Activated CD8-positive, alpha-beta T cell treated with anti-CD3 and anti-CD28 coated beads, Interleukin-2, amount 10 ng/mL, durations not matched to agents 7 days and 5 days (primary cell): ENCODE measurements around the gene EEF2KMT. TPM values are rescaled to one million over a fixed set of nuclear protein-coding genes. Genes with fewer than 3 reads are reported as not detected.
A peak's percentile ranks its signal among the peaks of the same experiment; 100 is the strongest.
"Not testable (repeated sequence)": the region's sequence is repeated elsewhere in the genome, so short reads cannot be mapped to it uniquely, and the experiment has no call there.

ENCODE experiments used
- ATAC-seq: fragments of 150-1000 bp; cut with Tn5 transposase; one replicate; pipeline ENCODE4 v1.10.0; 2021; ENCODE audit warnings: moderate library complexity
- CTCF ChIA-PET: fragments of 350-600 bp; sonication (Branson Sonifier 250); formaldehyde crosslinking; loops from one replicate; lab custom pipeline; 2021; ENCODE audit warnings: antibody characterized with exemption; lab: Charles Lee
- POLR2A ChIA-PET: fragments of 350-600 bp; sonication (Branson Sonifier 250); formaldehyde crosslinking; loops from one replicate; lab custom pipeline; 2021; ENCODE audit warnings: antibody characterized with exemption; lab: Charles Lee
- DNase-seq: peaks from one replicate; pipeline ENCODE4 v3.0.0-alpha.2; 2020
- H3K27ac Mint-ChIP-seq: one replicate; pipeline ENCODE4 v1.8.0; 2021; ENCODE audit warnings: mild to moderate bottlenecking, mixed read lengths
- H3K27me3 Mint-ChIP-seq: one replicate; pipeline ENCODE4 v1.8.0; 2021; ENCODE audit warnings: low read depth, mixed read lengths
- H3K36me3 Mint-ChIP-seq: one replicate; pipeline ENCODE4 v1.8.0; 2021; ENCODE audit warnings: low read depth, mixed read lengths
- H3K4me1 Mint-ChIP-seq: one replicate; pipeline ENCODE4 v1.8.0; 2021; ENCODE audit warnings: low read depth, mixed read lengths
- H3K4me3 Mint-ChIP-seq: one replicate; pipeline ENCODE4 v1.8.0; 2021; ENCODE audit warnings: mild to moderate bottlenecking, mixed read lengths
- H3K9me3 Mint-ChIP-seq: one replicate; pipeline ENCODE4 v1.8.0; 2022; ENCODE audit warnings: mixed read lengths; ENCODE audit not compliant: insufficient read depth
- total RNA-seq, 2 experiments: library from RNA; stranded (reverse); gene quantifications; one replicate each; pipeline ENCODE4 v1.2.3, GENCODE V29; 2021

The EEF2KMT gene, protein sequence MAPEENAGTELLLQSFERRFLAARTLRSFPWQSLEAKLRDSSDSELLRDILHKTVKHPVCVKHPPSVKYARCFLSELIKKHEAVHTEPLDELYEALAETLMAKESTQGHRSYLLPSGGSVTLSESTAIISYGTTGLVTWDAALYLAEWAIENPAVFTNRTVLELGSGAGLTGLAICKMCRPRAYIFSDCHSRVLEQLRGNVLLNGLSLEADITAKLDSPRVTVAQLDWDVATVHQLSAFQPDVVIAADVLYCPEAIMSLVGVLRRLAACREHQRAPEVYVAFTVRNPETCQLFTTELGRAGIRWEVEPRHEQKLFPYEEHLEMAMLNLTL
- total RNA-seq = 10 to 100 TPM; 11.2 to 11.5 TPM

DNA sequence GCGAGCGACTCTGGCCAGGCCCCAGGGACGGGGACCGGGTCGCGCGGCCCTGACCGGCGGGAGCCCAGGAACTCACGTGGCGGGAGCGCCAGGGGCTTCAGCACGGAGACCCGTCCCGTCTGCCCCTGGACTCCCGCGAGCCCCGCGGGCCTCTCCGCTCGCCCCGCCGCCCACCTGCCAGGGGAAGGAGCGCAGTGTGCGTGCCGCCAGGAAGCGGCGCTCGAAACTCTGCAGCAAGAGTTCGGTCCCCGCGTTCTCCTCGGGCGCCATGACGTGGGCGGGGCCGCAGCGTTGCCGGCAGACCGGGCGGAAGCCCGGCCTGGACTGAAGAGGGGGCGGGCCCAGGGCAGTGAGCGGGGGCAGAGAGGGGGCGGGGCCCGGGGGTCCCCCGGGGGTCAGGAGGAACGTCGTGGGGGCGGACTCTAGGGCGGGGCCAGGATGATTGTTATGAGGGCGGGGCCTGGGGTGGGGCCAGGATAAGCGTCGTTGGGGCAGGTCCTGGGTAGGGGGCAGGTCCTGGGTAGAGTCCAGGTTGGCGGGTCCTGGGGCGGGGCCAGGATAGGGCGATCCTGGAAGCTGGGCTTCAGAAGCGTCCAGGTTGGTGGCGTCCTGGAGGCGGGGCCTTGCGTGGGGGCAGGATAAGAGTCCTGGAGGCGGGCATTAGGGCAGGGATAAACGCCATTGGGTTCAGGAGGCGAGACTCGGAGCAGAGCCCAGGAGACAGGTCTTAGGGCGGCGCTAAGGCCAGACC is at the start of gene EEF2KMT:
EEF2KMT (minus strand) TSS at position 326 of the 751 bp plus-strand sequence; CDS start at position 270, 56 bp downstream.
- Mint-ChIP-seq H3K27me3 (peaks cover 11% of the 10 kb centered on the region), H3K4me3 (peak within 1 kb of the TSS; percentile 86), H3K4me1 (peaks cover 23% of the 10 kb centered on the region), H3K27ac (peak within 1 kb of the TSS; percentile 96)
- ATAC-seq (peak; percentile 100), DNase-seq (peak; percentile 98)
- POLR2A ChIA-PET = interaction anchor here (1.1 kb wide), 1 partner anchor 66 kb away, joined by 4 read pairs; no protein-coding TSS in a partner anchor
- CTCF ChIA-PET = interaction anchor here (0.7 to 1.0 kb wide), 2 partner anchors 13 to 25 kb away, joined by 3 read pairs; no protein-coding TSS in a partner anchor
- H3K36me3 Mint-ChIP-seq, H3K9me3 Mint-ChIP-seq: not testable (repeated sequence)

DNA sequence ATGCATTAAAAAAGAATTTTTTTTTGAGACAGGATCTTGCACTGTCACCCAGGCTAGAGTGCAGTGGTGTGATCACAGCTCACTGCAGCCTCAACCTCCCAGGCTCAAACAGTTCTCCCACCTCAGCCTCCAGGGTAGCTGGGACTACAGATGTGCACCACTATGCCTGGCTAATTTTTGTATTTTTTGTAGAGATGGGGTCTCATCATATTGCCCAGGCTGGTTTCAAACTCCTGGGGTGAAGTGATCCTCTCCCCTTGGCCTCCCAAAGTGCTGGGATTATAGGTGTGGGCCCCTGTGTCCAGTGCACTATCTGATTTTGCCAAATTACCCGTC is 47.0 kb upstream of the EEF2KMT start:
- POLR2A ChIA-PET, CTCF ChIA-PET, DNase-seq, H3K4me3 Mint-ChIP-seq, ATAC-seq, H3K36me3 Mint-ChIP-seq, H3K9me3 Mint-ChIP-seq, H3K27me3 Mint-ChIP-seq, H3K4me1 Mint-ChIP-seq, H3K27ac Mint-ChIP-seq: not testable (repeated sequence)

DNA sequence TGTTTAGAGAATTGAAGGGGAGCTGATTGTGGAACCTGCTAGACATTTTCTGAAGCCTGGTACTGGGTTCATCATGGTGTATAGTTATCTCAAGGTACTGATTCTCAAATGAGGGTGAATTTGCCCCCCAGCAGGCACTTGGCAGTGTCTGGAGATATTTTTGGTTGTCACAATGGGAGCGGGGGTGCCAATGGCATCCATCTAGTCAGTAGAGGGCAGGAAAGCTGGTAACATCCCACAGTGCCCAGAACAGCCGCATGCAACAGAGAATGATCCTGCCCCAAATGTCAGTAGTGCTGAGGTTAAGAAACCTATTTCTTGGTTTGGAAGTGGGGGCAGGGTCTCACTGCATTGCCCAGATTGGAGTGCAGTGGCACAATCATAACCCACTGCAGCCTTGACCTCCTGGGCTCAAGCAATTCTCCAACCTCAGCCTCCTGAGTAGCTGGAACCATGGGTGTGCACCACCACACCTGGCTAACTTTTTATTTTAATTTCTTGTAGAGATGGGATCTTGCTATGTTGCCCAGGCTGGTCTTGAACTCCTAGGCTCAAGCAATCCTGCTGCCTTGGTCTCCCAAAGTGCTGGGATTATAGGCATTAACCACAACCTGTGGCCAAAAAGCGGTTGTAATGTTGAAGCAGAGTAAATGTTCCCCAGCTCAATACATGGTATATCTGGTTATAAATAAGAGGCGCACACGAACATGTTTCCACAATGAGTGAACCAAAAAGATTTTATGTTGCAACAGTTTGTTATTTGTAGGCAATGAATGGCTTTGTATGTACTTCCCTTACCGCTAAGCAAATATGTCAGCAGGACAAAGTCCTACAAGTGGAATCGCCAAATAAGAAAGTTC is 46.4 kb upstream of the EEF2KMT start:
- DNase-seq (no peak), ATAC-seq (no peak)
- Mint-ChIP-seq H3K36me3 (no peaks in the 10 kb centered on the region), H3K4me3 (no peak overlapping the region), H3K27ac (no peak overlapping the region), H3K27me3 (no peaks in the 10 kb centered on the region), H3K9me3 (no peaks in the 10 kb centered on the region), H3K4me1 (no peaks in the 10 kb centered on the region)
- POLR2A ChIA-PET = no interaction called here
- CTCF ChIA-PET = no interaction called here

DNA sequence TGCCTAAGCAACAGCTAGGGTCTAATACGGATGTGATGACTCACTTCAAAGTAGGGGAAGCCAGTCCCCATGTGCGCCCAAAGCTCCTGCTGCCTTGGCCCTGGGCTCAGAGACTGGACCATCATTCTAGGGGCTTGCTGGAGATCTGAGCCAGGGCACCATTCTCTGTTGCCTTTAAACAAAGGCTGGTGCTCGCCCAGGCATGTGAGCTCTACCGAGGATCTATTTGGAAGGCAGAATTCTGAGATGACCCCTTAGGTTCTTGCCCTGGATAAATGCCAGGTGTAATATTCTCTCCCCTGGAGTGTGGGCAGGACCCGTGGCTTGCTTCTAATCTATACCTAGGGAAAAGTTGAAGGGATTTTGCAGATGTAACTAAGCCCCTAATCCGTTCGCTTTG is 42.6 kb upstream of the EEF2KMT start:
- H3K27me3 Mint-ChIP-seq, CTCF ChIA-PET: not testable (repeated sequence)

DNA sequence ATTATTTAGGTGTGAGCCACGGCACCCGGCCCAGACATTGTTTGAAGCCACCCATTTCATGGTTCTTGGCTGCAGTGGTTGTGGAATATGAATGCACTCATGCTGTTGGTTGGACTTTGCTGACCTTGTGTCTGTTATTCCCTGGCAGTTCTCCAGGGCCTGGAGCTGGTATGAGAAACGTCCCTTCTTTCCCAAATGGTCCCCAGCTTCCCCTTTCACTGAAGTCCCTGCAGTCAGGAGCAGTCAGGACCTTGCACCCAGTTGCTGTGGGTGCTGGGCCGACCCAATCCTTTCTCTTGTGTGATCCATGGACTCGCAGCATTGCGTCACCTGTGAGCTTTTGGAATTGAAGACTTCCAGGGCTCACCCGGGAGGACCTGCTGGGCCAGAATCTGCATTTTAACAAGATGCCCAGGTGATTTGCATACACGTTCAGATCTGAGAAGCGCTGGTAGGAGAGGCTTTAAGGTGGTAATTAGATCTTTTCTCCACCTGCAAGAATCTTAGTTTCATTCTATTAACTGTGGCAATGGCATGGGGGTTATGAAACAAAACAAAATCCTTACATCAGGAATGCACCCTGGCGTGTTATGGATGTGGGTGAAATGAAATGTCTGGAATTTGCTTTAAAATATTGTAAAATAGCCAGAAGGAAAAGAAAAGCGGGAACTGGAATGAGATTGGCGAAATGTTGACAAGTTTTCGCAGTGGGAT is 37.3 kb upstream of the EEF2KMT start:
- H3K27ac Mint-ChIP-seq, POLR2A ChIA-PET: not testable (repeated sequence)

More for the DNA sequence above, 42.6 kb upstream of the EEF2KMT start:
- H3K4me3 Mint-ChIP-seq, POLR2A ChIA-PET, DNase-seq, H3K36me3 Mint-ChIP-seq, ATAC-seq, H3K27ac Mint-ChIP-seq, H3K9me3 Mint-ChIP-seq, H3K4me1 Mint-ChIP-seq: not testable (repeated sequence)

DNA sequence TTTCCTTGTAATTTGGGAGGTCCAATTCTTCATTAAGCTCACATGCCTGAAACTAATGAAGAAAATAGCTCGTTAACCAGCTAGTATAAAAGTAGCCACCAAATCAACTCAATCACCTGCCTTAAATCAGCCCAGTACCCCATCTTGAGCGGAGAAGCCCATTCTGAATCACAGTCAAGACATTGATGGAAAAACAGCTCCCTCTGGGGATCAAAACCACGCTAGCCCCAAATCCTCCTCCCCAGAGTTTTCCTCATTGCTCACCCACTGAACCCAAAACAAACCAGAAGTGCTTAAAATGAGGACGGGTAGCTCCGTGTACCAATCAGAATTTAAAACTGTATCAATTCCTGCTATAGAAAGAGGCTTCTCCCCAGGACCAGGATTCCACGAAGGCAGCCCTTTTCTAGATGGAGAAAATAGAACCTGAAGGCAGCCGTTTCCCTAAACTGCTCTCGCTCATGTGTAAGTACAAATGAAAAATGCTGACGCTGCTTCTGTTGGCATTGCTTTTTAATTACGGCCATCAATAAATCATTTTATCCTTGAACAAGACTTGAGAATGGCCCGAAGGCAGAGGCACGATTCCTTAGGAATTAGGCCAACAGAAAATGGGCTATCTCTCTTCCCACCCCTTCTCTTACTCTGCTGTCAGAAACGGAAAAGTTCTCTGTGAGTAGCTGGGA is 35.5 kb upstream of the EEF2KMT start:
- CTCF ChIA-PET, ATAC-seq, H3K36me3 Mint-ChIP-seq, H3K4me3 Mint-ChIP-seq, H3K9me3 Mint-ChIP-seq, H3K4me1 Mint-ChIP-seq, POLR2A ChIA-PET, DNase-seq, H3K27ac Mint-ChIP-seq: not testable (repeated sequence)
- H3K27me3 Mint-ChIP-seq = peaks cover 27% of the 10 kb centered on the region

More for the DNA sequence above, 37.3 kb upstream of the EEF2KMT start:
- H3K4me3 Mint-ChIP-seq, ATAC-seq, H3K4me1 Mint-ChIP-seq, DNase-seq, CTCF ChIA-PET, H3K9me3 Mint-ChIP-seq, H3K36me3 Mint-ChIP-seq: not testable (repeated sequence)
- peaks cover 25% of the 10 kb centered on the region for H3K27me3 Mint-ChIP-seq

DNA sequence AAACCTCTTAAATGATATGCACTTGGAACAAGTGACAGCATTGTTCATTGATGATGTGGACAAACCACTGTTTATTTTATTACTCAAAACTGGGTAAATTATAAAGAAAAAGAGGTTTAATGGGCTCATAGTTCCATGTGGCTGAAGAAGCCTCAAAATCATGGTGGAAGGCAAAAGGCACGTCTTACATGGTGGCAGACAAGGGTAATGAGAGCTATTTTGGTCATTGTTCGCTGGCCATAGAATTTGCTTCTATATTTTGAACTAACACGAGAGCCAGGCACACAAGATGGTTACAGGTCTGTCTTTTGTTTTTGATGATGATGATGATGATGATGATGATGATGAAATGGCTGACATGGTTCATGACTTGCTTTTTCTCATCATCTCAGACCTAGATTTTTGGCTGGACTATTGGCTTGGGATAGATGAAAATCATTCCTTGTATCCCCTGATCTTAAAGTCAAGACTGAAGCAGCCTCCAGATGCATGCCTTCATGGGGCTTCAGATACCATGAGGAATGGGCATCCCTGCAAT is 33.9 kb upstream of the EEF2KMT start:
- H3K9me3 Mint-ChIP-seq, H3K4me1 Mint-ChIP-seq, DNase-seq, H3K36me3 Mint-ChIP-seq, CTCF ChIA-PET, H3K4me3 Mint-ChIP-seq, POLR2A ChIA-PET, ATAC-seq, H3K27ac Mint-ChIP-seq: not testable (repeated sequence)
- H3K27me3 Mint-ChIP-seq = peaks cover 27% of the 10 kb centered on the region

DNA sequence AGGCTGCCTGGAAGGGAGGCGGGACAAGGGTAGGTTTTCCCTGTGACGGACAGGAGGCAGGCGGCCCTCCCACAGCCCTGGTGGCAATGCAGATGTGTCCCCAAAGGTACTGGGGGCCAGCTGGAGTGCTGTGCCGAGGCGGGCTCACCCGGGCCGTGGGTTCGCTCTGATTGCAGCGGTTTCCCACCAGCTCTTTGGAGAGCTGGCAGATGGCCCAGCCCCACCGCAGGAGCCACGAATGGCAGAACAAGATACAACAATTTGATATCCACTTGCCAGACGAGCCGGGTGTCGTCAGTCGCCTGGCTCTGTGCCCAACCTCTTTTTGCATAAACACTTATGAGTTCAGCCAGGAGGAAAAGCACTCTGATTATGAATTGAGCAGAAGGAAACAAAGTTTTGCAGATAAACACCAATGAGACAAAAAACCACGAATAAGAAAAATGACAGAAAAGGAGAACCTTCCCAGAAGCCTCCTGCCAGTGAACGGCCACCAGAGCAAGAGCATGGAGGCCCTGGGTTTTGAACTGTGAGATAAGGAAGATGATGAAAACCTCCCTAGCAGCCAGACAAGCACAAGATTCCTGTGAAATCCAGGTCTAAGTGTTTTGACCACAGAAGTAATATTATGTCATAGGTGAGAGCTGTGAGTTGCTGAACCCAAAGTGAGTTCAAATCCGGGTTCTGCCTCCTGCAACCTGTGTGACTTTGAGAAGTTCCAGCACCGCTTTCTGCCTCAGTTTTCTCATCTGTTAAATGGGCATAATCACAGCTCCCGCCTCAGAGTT is 19.9 kb upstream of the EEF2KMT start:
- H3K4me1 Mint-ChIP-seq, POLR2A ChIA-PET, ATAC-seq, DNase-seq, H3K27ac Mint-ChIP-seq, H3K4me3 Mint-ChIP-seq, H3K9me3 Mint-ChIP-seq, CTCF ChIA-PET, H3K36me3 Mint-ChIP-seq: not testable (repeated sequence)
- peaks cover 24% of the 10 kb centered on the region for H3K27me3 Mint-ChIP-seq

DNA sequence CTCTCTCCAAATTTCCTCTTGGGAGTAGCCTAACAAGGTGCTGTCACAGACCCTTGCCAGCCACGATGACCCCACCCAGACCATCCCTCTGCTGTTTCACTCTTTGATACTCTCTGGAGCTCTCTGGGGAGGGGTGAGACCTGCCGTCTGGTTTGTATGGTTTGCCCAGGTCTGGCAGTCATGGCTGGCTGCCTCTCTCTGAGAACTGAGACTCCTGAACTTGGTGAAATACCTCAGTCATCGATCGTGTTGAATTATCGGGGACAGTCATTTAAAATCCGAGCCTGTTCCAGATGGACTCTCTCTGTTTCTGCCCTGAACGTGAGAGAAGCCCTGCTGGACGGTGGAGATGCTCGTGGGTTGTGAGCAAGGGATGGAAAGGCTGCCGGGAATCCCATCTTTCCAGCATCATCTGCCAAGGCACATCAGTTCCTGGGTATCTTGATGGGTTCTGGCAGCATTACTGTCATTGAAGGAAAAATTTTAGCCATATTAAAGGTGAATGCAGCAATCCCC is 19.2 kb upstream of the EEF2KMT start:
- H3K36me3 Mint-ChIP-seq, H3K27ac Mint-ChIP-seq, CTCF ChIA-PET: not testable (repeated sequence)

DNA sequence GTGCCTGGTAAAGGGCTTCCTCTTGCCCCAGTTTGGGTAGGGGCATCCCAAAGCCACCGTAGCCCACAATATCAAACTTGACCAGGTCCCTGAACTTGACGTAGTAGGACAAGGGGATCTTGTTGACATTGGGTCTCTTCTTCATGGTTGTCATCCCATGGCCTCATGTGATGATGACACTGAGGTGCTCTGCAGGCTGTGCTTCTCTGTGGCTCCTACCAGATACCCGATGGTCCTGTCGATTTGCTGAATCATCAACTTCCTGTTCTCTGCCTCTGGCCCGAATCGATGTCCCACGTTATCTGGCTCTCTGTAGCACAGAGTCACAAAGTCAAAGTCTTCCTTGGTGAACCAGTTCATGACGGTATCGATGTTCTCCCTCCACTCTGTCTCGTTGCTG is 13.3 kb upstream of the EEF2KMT start:
- H3K27ac Mint-ChIP-seq, H3K4me3 Mint-ChIP-seq, H3K27me3 Mint-ChIP-seq, DNase-seq, H3K4me1 Mint-ChIP-seq, H3K9me3 Mint-ChIP-seq, ATAC-seq, POLR2A ChIA-PET, H3K36me3 Mint-ChIP-seq, CTCF ChIA-PET: not testable (repeated sequence)

More for the DNA sequence above, 19.2 kb upstream of the EEF2KMT start:
- H3K27me3 Mint-ChIP-seq = peaks cover 24% of the 10 kb centered on the region
- H3K9me3 Mint-ChIP-seq, H3K4me3 Mint-ChIP-seq, POLR2A ChIA-PET, DNase-seq, ATAC-seq, H3K4me1 Mint-ChIP-seq: not testable (repeated sequence)
